Subcutaneous adipose tissue (tissue), 4 donors: ENCODE results near the gene HMGCS2. TPM values are rescaled to one million over a fixed set of nuclear protein-coding genes. Genes with fewer than 3 reads are reported as not detected.

ENCODE experiments used
- CTCF ChIP-seq: fragments of 450-650 bp; IDR thresholded peaks from one replicate; pipeline ENCODE4 v1.5.1; 2016; ENCODE audit warnings: low read depth, mild to moderate bottlenecking, control low read depth, antibody characterized with exemption, moderate library complexity
- total RNA-seq, 4 donors: library from RNA; depleted of rRNA; stranded (reverse); fragments of >200 nt; gene quantifications; one replicate each; pipeline ENCODE4 v1.1.0, GENCODE V29; 2016

Gene HMGCS2
- total RNA-seq, 4 donors from 2014 or later = 0.34 to 0.49 TPM; not detected in 2

GRCh38 chr1:119742677-119743076 lies 26.0 kb downstream of the HMGCS2 start:
- TF ChIP-seq CTCF = no peak

- no peak for TF ChIP-seq CTCF
Measured at GRCh38 chr1:119742202-119742601, 26.5 kb downstream of the HMGCS2 start.

- TF ChIP-seq CTCF = no peak
Measured at GRCh38 chr1:119740896-119741780, 27.6 kb downstream of the HMGCS2 start.

- no peak for TF ChIP-seq CTCF
Measured at GRCh38 chr1:119740261-119740660, 28.4 kb downstream of the HMGCS2 start.

GRCh38 chr1:119739150-119739549 lies 29.6 kb downstream of the HMGCS2 start:
- no peak for TF ChIP-seq CTCF

- TF ChIP-seq CTCF = no peak
Measured at GRCh38 chr1:119738100-119738720, 30.5 kb downstream of the HMGCS2 start.

- TF ChIP-seq CTCF = no peak
Measured at GRCh38 chr1:119737040-119737682, 31.5 kb downstream of the HMGCS2 start.
